SKM-1 treated with dmso at 0.1 percent for 144 hours (cell line): Measurements from ENCODE around the gene NDUFA3.

Experiments used
- DNase-seq: peaks from one replicate; lab custom pipeline; 2025; ENCODE audit not compliant: unreplicated experiment; lab: John Stamatoyannopoulos, UW

The NDUFA3 gene

DNA sequence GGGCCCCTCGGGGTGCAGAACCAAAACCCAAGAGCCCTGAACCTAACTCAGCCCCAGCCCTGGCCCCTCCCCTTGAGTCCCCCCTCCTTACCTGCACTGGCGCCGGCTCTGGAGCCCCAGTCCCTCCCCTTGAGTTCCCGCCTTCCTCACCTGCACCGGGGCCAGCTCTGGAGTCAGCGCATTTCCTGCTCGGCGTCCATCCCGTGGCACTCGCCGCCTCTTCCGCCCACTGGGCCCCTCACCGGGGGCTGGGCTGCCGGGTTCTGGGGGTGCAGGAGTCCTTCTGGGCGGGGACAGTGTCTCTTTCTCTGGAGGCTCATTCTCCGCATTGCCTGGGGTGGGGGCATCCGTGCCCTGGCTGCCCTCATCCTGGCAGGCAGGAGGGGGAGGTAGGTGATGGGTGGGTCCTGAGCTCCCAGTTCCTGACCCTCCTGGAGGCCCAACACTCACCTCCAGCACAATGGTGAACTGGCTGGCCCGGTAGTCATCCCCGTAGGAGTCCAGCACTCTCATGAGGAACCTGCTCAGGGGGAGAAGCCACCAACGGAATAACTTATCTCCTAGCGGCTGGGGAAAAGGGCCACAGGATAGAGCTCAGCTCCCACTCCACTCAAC, 5.3 kb downstream of the NDUFA3 start:
- no peak for DNase-seq

DNA sequence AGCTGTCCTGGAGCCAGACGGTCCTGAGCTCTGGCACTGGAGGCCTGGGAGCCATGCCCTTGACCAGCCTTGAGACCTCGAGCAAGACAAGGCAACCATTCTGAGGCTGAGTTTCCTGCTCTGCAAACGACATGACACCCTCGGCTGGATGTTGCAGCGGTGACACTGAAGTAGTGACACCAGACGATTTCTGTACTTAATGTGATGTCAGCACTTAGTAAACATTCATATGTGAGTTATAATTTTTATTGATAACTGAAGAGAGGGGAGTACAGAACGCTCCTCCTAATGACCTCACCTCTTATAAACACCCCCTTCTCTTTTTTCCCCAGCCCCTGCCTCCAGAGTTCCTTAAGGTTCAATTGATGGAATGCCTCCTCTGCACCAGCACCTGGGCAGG, 5.8 kb downstream of the NDUFA3 start:
- DNase-seq: no peak

DNA sequence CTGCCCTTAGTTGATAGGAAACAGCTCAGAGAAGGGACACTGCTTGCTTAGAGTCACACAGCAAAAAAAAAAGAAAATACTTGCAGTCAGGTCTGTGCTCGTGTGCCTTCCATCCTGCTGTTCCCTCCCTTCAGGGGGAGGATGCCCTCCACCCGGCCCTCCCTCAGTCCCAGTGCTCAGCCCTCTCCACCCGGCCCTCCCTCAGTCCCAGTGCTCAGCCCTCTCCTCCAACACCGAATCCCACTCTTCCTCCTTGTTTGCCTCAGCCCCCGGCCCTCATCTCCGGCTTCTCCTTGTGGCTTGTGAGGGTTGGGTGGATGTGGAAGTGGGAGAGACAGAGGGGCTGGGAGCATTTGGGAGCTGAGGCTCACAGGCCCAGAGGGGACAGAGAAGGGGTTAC, 7.0 kb downstream of the NDUFA3 start:
- DNase-seq: no peak

DNA sequence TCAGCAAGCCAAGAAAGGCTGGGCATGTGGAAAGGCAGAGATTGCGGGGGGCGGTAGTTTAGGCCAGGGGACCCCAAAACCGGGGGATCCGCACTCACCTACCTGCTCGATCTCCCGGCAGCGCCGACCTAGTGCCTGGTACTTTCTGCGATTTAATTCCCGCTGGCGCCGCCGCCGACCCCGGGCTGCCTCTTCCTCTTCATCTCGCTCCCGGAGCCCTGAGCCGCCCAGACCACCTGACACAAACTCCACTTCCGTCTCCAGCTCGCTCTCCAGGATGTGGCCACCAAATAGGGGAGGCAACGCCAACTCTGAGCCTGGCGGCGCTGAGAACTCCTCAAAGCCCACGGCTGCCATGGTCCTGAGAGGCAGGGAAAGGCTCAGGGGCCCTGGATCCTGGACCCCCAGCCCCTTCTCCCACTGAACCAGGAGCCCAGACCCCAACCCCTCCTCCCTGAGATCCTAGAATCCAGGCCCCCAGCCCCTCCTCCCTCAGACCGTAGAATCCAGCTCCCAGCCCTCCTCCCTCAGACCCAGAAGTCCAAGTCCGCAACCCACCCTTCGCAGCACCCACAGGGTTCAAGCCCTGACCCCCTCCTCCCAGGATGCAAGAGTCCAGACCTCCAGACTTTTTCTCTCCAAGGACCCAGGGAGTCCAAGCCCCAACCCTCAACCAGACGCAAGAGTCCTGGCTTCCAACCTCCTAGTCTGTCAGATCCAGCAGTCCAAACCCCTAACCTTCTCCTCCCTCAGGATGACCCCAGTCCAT, 11.9 kb downstream of the NDUFA3 start:
- no peak for DNase-seq

DNA sequence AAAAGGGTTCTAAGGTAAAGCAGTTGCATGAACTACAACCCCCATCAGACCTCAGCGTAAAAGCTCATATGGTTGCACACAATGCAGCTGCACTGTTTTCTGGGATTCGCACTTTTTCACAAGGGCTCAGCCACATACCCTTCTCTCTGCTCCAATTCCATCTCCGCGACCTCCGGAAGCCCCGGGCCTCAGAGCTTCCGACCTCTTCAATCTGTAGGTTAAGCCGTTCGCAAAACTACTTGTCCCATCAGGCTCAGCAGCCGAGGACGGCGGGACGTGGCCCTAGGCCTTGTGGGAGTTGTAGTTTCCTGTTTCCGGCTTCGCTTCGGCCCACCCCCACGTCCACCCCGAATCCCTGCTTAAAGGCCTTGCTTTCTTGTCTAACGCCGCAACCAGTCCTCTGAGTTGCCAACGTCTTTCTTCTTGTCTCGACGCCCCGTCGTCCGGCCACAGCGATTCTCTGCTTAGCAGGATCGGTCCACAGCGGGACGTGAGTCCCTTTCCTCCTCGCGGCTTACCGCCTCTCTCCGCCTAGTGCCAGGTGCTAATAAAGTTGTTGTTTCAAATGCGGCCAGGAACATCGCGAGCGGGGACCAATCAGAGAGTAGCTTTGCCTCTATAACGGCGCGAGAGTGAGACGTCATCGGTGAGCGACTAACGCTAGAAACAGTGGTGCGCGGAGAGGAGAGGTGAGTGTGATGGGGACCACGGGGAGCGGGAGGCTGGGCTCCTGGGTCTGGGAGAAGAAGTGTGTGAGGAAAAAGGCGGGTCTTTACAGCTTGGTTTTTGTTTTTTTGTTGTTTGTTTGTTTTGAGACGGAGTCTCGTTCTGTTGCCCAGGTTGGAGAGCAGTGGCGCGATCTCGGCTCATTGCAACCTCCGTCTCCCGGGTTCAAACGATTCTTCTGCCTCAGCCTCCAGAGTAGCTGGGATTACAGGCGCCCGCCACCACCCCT, 12.7 kb downstream of the NDUFA3 start, which contains the start of the genes PRPF31 and TFPT:
Gene PRPF31 (plus strand): TSS at position 646 of the 955 bp plus-strand sequence. CDS start 2,525 bp downstream, outside the sequence.
Gene TFPT (minus strand): TSS at position 549 of the 955 bp plus-strand sequence. CDS start 388 bp downstream, at position 161.
- DNase-seq: peak; percentile 81

DNA sequence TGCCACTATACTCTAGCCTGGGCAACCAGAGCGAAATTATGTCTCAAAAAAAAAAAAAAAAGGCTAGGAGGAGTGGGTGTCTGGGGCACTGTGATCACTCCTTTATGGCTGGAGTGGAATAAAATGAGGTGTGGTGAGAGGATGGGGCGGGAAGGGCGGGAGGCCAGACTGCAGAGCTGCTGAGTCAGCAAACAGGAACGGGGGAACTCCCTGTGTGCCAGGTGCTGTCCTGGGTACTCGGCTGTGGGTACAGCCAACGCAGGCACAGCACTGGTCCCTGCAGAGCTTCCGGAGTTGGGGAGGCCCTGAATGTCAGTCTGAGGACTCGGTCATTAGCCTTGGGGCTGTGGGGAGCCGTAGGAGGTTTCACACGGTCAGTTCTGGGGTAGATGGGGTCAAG, 18.6 kb downstream of the NDUFA3 start:
- no peak for DNase-seq

DNA sequence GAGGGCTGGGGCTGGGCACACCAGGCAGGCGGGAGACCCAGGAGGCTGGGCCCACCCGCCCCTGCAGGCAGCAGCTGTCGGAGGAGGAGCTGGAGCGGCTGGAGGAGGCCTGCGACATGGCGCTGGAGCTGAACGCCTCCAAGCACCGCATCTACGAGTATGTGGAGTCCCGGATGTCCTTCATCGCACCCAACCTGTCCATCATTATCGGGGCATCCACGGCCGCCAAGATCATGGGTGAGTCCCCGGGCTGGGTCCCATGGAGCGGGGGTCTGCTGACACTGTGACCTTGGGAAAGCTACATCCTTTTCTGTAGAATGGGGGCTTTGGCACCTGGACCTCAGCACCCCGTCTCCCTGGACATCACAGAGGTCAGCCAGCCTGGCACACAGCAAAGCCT, 21.0 kb downstream of the NDUFA3 start:
- DNase-seq: no peak

DNA sequence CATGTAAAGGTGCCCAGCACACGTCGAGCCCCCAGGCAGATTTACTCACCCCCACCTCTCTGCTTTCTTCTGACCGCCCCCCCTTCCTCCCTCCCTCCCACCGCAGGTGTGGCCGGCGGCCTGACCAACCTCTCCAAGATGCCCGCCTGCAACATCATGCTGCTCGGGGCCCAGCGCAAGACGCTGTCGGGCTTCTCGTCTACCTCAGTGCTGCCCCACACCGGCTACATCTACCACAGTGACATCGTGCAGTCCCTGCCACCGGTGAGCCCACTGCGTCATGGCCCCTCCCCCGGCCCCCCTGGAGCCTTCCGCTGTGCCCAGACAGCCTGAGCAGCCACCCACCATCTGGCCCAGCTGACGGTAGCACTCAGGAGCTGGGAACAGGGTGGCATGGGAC, 21.7 kb downstream of the NDUFA3 start:
- no peak for DNase-seq

DNA sequence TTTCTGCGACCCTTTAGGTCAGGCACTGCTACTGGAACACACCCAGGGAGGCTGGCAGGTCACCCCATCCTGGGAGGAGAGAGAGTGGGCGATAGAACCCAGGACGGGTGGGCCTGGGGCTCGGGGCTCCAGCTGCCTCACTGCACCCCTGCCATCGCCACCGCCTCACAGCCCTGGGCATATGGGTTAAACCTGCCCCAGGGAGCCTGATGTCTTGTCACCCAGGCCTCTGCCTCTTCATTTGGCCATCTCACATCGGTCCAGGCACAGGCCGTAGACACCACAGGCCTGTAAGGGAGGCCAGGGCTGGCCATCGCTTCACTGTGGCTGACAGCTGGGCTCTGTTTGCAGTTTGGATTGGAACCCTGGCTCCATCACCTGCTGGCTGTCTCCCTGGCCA, 23.1 kb downstream of the NDUFA3 start:
- DNase-seq: no peak

DNA sequence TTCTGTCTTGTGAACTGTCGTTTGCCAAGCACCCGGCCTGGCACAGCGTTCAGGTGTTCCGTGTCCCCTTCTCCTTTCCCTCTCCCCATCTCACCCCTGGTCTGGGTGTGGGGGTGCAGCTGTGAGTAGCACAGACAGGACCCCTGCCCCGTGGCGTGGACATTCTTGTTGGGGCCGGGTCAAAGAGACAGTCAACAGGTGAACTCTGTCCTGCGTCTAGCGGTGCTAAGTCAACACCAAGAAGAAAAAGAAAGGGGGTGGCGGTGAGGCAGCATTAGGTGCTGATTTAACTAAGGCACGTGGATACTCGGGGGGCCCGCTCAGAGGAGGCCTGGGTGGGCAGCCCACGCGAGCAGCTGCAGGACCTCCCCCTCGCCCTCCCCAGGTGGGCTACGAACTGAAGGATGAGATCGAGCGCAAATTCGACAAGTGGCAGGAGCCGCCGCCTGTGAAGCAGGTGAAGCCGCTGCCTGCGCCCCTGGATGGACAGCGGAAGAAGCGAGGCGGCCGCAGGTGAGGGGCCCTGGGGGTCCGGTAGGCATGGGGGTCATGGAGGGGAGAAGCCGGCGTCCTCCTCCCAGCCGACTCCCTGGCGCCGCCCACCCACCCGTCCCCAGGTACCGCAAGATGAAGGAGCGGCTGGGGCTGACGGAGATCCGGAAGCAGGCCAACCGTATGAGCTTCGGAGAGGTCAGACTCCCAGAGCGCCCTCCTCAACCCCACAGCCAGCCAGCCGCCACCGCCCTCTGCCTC, 25.2 kb downstream of the NDUFA3 start:
- no peak for DNase-seq

DNA sequence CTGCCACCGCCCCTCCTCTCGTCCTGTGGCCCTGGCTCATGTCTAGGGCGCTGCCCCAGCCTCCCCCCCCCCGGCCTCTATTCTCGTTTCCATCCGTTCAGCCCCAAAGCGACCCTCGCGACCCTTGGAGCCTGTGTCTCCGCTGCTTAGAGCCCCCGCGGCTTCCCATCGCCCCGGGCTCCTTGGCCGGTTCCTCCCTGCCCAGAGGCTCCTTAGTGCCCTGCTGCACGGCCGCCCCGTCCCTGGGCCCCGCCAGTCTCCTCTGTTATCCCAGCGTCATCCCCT, 25.7 kb downstream of the NDUFA3 start:
- DNase-seq: no peak

DNA sequence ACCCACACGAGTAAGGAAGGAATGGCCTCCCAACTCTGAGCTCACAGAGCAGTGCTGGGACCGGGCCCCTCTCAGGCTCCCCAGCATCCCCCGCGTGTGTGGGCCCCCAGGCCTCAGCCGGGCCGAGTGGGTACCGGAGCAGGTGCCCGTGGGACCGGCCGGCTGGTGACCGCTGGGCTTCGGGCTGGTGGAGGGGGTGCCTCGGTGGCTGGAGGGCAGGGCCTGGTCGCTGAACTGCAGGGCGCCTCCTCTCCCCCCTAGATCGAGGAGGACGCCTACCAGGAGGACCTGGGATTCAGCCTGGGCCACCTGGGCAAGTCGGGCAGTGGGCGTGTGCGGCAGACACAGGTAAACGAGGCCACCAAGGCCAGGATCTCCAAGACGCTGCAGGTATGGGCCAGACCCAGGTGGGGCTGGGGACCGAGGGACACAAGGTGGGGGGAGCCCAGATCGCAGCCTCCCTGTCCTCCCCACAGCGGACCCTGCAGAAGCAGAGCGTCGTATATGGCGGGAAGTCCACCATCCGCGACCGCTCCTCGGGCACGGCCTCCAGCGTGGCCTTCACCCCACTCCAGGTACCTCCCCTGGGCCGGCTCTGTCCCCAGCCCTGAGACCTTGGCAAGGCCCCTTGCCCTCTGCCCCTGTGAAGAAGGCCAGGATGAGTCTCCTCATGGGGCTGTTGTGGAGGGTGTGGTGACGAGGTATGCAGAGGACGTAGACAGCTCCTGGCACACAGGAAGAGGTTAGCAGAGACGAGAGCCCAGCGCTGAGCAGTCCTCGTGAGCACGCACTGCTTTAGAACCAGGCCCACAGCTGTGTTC, 26.4 kb downstream of the NDUFA3 start:
- no peak for DNase-seq

DNA sequence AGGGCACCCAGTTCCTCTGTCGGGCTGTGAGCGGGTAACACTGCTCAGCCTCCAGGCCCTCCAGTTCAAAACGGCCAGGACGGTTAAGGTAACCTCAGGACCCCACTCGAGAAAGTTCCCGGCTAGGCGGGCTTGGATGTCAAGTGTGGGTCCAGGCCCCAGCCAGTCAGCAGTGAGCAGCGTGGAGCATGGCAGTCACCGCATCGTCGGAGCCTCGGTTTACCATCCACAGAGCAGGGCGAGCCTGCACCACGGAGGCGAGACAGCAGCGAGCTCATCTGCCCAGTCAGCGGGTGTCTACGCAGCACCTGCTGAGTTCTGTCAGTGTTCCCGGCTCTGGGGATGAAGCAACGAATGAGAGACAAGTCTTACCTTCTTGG, 27.0 kb downstream of the NDUFA3 start:
- DNase-seq: no peak

DNA sequence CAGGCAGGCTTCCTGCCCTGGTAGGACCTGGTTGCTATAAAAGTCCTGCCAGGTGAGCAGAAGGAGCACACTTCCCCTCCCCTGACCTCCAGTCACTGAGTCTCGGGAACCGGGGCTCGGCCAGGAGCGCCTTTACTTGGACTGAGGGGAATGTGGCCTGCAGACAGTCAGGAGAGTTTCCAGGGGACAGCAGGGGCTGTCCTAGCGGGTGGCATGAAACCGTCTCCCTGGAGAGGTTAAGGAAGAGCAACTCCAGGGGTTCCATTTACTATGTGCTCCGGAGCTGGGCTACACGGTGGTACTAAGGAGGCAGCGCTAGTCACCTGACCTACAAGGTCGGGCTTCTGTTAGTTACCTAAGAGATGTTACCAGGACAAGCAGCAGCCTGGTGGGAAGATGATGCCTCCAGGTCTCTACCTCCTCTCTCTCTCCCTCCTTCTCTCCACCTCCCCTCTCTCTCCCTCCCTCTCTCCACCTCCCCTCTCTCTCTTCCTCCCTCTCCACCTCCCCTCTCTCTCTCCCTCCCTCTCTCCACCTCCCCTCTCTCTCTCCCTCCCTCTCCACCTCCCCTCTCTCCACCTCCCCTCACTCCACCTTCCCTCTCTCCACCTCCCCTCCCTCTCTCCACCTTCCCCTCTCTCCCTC, 30.8 kb downstream of the NDUFA3 start:
- no peak for DNase-seq

DNA sequence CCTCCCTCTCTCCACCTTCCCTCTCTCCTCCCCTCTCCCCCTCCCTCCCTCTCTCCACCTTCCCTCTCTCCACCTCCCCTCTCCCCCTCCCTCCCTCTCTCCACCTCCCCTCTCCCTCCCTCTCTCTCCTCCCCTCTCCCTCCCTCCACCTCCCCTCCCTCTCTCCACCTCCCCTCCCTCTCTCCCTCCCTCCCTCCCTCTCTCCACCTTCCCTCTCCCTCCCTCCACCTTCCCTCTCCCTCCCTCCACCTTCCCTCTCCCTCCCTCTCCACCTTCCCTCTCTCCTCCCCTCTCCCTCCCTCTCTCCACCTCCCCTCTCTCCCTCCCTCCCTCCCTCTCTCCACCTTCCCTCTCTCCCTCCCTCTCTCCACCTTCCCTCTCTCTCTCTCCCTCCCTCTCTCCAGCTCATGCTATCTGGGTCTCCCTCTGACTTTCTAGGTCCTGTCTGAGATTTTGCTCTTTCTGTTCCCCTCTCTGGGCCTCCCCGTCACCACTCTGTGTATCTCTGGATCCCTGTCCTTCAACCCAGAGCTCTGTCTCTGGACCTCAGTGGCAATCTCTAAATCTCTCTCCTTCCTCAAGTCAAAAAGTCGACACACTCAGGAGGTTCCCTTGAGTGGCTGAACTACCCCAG, 31.4 kb downstream of the NDUFA3 start:
- DNase-seq: no peak

DNA sequence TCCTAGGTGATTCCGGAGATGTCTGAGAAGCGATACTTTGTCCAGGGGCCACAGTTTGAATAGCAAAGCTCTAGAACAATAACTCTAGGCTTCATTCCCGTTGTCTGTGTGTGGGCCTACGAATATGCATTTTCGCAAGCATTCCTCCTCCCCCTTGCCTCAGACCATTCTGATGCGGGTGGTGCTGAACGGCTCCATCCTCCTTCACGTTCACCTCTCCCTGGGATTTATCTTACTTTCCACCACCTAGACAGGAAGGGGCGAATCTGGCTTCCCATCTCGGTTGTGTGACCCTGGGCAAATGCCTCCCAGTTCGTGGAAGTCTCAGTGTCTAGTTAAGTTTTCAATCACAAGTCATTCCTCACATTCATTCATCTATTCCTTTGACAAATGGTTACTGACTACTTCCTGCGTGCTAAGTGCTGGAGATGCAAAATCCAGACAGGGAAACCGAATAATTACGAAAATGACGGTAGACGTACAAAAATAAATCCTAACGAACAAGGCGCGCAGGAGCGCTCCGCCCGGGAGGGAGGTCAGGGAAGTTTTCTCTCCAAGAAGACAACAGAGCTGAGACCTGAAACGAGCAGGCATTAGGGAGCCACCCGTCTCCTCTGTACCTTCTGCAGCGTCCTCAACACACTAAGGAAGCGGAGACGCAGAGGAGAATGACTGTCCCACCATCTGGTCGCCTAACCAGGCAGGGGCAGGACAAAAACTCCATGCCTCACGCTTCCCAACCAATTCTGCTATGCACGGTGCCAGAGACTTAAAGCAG, 33.6 kb downstream of the NDUFA3 start:
- no peak for DNase-seq

DNA sequence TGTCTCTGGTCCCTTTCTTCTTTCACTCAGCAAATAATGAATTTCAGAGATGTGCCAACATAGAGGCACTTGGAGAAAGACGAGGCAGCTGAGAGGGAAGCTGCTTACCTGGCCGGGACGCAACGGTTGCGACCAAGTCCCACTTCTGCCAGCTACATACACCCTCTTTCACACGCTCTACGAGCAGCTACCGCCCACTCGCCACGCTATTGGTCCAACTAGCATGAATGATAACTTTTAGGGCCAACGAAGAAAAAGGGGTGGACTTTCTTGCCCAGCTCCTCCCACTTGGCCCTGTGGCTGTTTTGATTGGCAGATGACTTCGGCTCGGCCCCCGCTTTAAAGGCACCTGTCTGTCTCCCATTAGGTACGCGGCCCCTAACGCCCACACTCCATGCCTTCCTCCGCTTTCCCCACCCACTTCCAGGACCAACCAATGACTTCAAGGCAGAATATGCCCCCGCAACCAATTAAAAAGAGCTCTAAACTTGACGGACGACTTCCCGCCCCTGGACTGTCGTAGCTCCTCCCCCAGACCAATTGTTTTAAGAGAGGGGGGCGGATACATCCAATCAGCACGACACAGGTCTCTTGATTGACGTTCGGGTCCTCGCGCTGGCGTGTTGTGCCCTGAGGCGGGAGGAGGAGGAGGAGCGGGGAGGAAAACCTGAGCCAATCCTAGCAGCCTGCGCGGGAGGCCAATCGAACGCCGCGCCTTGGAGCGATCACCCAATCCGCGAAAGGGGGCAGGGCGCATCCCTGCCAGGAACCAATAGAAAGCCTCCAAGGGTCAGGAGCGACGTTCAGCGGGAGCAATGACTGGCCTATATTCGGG, 34.4 kb downstream of the NDUFA3 start:
- peak; percentile 95 for DNase-seq
